K562 (cell line): ENCODE measurements around the gene PRRT1. TPM values are rescaled to one million over a fixed set of nuclear protein-coding genes. Genes with fewer than 3 reads are reported as not detected.

Source experiments
- ATAC-seq: fragments of 200-7000 bp; cut with Tn5 transposase; 3 replicates; pipeline ENCODE4 v1.9.1; 2020; ENCODE audit warnings: moderate library complexity
- BruUV-seq: library from RNA; stranded (reverse); fragments of 400-500 nt; replicated peaks from 2 replicates; lab custom pipeline; 2021; lab: Mats Ljungman, UMichigan
- CTCF ChIA-PET: fragments of 300-600 bp; formaldehyde crosslinking; extraction: SDS; loops from one replicate; lab custom pipeline; 2021; ENCODE audit warnings: low intra/inter-chr PET ratio; lab: Yijun Ruan, JAX
- POLR2A ChIA-PET: fragments of 300-600, 350-650 bp; sonication (Branson Sonifier 250); formaldehyde crosslinking; extraction: SDS; loops from one replicate; lab custom pipeline; 2021; ENCODE audit warnings: antibody characterized with exemption, inconsistent platforms; lab: Yijun Ruan, JAX
- DNase-seq, 4 experiments: peaks; one replicate each; pipeline versions ENCODE4 v3.0.0 to v3.0.0-alpha.2; 2011 to 2018; ENCODE audit warnings: low spot score in 3 of 4, mixed read lengths in 3 of 4; ENCODE audit errors: extremely low read depth in 1 of 4
- FAIRE-seq: peaks from 2 replicates; lab custom pipeline; 2011; peaks lifted over from hg19 to GRCh38; lab: Jason Lieb, UNC
- H2AFZ ChIP-seq: 2 replicates; pipeline ENCODE4 v1.6.0; 2011; ENCODE audit warnings: low read depth, low read length, control low read depth, inconsistent platforms
- H3K27ac ChIP-seq: fragments of 200-600 bp; 3 replicates; pipeline ENCODE4 v1.8.0; 2011; ENCODE audit warnings: low read depth, mild to moderate bottlenecking, control low read depth, inconsistent platforms, low read length, moderate library complexity, mixed read lengths; ENCODE audit errors: extremely low read depth
- H3K27me3 ChIP-seq, 2 experiments: fragments of 300-600 bp in 1 of 2; 2 replicates in 1 of 2; 3 replicates in 1 of 2; pipeline versions ENCODE4 v1.6.0 to v1.8.0; 2011; ENCODE audit warnings: inconsistent platforms in 2 of 2, low read length in 2 of 2, mild to moderate bottlenecking in 1 of 2, mixed read lengths in 1 of 2, moderate library complexity in 1 of 2; ENCODE audit not compliant: control insufficient read depth in 2 of 2, insufficient read depth in 2 of 2
- H3K36me3 ChIP-seq: fragments of 300-600 bp; 3 replicates; pipeline ENCODE4 v1.8.0; 2011; ENCODE audit warnings: mild to moderate bottlenecking, low read length, inconsistent platforms; ENCODE audit not compliant: control insufficient read depth, insufficient read depth
- H3K4me1 ChIP-seq, 2 experiments: fragments of 200-600 bp in 1 of 2; replicated peaks in 1 of 2; 2 replicates in 1 of 2; 3 replicates in 1 of 2; pipeline versions ENCODE4 v1.5.1 to v1.8.0; 2011; ENCODE audit warnings: inconsistent platforms in 2 of 2, low read length in 2 of 2, mild to moderate bottlenecking in 1 of 2, mixed read lengths in 1 of 2, moderate library complexity in 1 of 2; ENCODE audit not compliant: control insufficient read depth in 2 of 2, insufficient read depth in 2 of 2
- H3K4me2 ChIP-seq: 2 replicates; pipeline ENCODE4 v1.6.1; 2011; ENCODE audit warnings: low read length, control low read depth, inconsistent platforms, mixed read lengths; ENCODE audit not compliant: insufficient read depth
- H3K4me3 ChIP-seq: fragments of 200-600 bp; sonication (generic), shearing (Covaris generic); 2 replicates; pipeline ENCODE4 v1.5.1; 2016; ENCODE audit warnings: control low read depth, inconsistent platforms
- H3K79me2 ChIP-seq: fragments of 200-600 bp; 3 replicates; pipeline ENCODE4 v1.8.0; 2011; ENCODE audit warnings: low read length, inconsistent platforms; ENCODE audit not compliant: control insufficient read depth, insufficient read depth
- H3K9ac ChIP-seq, 2 experiments: 2 replicates each; pipeline versions ENCODE4 v1.6.0 to v1.6.1; 2011; ENCODE audit warnings: low read depth in 2 of 2, low read length in 2 of 2, control low read depth in 1 of 2, inconsistent platforms in 1 of 2, mild to moderate bottlenecking in 1 of 2, mixed read lengths in 1 of 2; ENCODE audit not compliant: insufficient read depth in 1 of 2
- H3K9me1 ChIP-seq: one replicate; pipeline ENCODE4 v1.6.0; 2011; ENCODE audit warnings: inconsistent platforms, mild to moderate bottlenecking, low read length, moderate library complexity; ENCODE audit not compliant: control insufficient read depth, insufficient read depth
- H3K9me3 ChIP-seq: replicated peaks from 2 replicates; pipeline ENCODE4 v1.5.1; 2011; ENCODE audit warnings: low read depth, low read length, inconsistent platforms; ENCODE audit not compliant: control insufficient read depth, insufficient read depth
- H4K20me1 ChIP-seq: replicated peaks from 2 replicates; pipeline ENCODE4 v1.6.1; 2011; ENCODE audit warnings: low read length, inconsistent platforms, mixed read lengths; ENCODE audit not compliant: control insufficient read depth, insufficient read depth
- CTBP1 ChIP-seq: fragments of 450-650 bp; IDR thresholded peaks from 2 replicates; pipeline ENCODE4 v1.6.1; 2016; ENCODE audit warnings: borderline replicate concordance
- DMBX1 ChIP-seq: fragments of 250-450 bp; sonication (Bioruptor Pico); IDR thresholded peaks from 2 replicates; pipeline ENCODE4 v1.8.0; 2022; ENCODE audit warnings: inconsistent platforms, mild to moderate bottlenecking, moderate library complexity, borderline replicate concordance
- E2F3 ChIP-seq: fragments of 250-450 bp; sonication (Bioruptor Pico); IDR thresholded peaks from 2 replicates; pipeline ENCODE4 v1.4.0; 2020; ENCODE audit warnings: mild to moderate bottlenecking
- GABPB2 ChIP-seq: fragments of 250-450 bp; sonication (Bioruptor Pico); conservative IDR thresholded peaks from 2 replicates; pipeline ENCODE4 v1.5.1; 2021; ENCODE audit warnings: mild to moderate bottlenecking
- HDGF ChIP-seq: fragments of 450-650 bp; IDR thresholded peaks from 2 replicates; pipeline ENCODE4 v1.6.1; 2016
- HIVEP1 ChIP-seq: fragments of 250-450 bp; sonication (Bioruptor Pico); IDR thresholded peaks from 2 replicates; pipeline ENCODE4 v1.4.0; 2020; ENCODE audit warnings: mild to moderate bottlenecking
- KLF1 ChIP-seq: fragments of 450-650 bp; IDR thresholded peaks from 2 replicates; pipeline ENCODE4 v1.6.1; 2016; ENCODE audit warnings: missing genetic modification characterization, missing compliant biosample characterization
- NUFIP1 ChIP-seq: fragments of 450-650 bp; IDR thresholded peaks from 2 replicates; pipeline ENCODE4 v1.6.1; 2018; ENCODE audit not compliant: partially characterized antibody
- PRMT5 ChIP-seq: sonication (generic); formaldehyde crosslinking; IDR thresholded peaks from 2 replicates; pipeline ENCODE4 v1.5.0; 2020; ENCODE audit warnings: missing genetic modification reagents
- RAD21 ChIP-seq, 2 experiments: fragments of 250-450 bp in 1 of 2; fragments of 450-650 bp in 1 of 2; sonication (Bioruptor Pico) in 1 of 2; formaldehyde crosslinking in 1 of 2; IDR thresholded peaks in 1 of 2; conservative IDR thresholded peaks in 1 of 2; 2 replicates each; pipeline versions ENCODE4 v1.4.0 to v1.8.0; 2020 to 2022; ENCODE audit warnings: mild to moderate bottlenecking in 2 of 2, moderate library complexity in 1 of 2
- RB1 ChIP-seq: fragments of 450-650 bp; IDR thresholded peaks from 2 replicates; pipeline ENCODE4 v1.6.1; 2017; ENCODE audit warnings: low read depth, mild to moderate bottlenecking
- SAFB ChIP-seq: fragments of 200-400 bp; formaldehyde crosslinking; IDR thresholded peaks from 2 replicates; pipeline ENCODE4 v1.6.1; 2017; ENCODE audit warnings: low read depth, low read length, borderline replicate concordance
- SREBF2 ChIP-seq: sonication (generic); formaldehyde crosslinking; IDR thresholded peaks from 2 replicates; pipeline ENCODE4 v1.4.0; 2020; ENCODE audit warnings: mild to moderate bottlenecking, missing genetic modification reagents
- XRCC5 ChIP-seq: fragments of 200-400 bp; formaldehyde crosslinking; IDR thresholded peaks from 2 replicates; pipeline ENCODE4 v1.6.1; 2017; ENCODE audit warnings: low read depth, mild to moderate bottlenecking, low read length
- ZFP36 ChIP-seq: fragments of 150-350 bp; IDR thresholded peaks from 2 replicates; pipeline ENCODE4 v1.6.1; 2018; ENCODE audit warnings: low read length, low read depth; ENCODE audit not compliant: partially characterized antibody
- ZNF224 ChIP-seq: sonication (generic); formaldehyde crosslinking; IDR thresholded peaks from 2 replicates; pipeline ENCODE4 v1.8.0; 2022; ENCODE audit warnings: mild to moderate bottlenecking, missing genetic modification reagents
- ZNF696 ChIP-seq: fragments of 250-450 bp; sonication (Bioruptor Pico); conservative IDR thresholded peaks from 2 replicates; pipeline ENCODE4 v1.4.0; 2020; ENCODE audit warnings: mild to moderate bottlenecking, moderate library complexity
- WGBS: fragments of 100-300 bp; shearing (Covaris generic); methylation state at CpG from one replicate; pipeline ENCODE4 v1.1.6; 2016; ENCODE audit warnings: low coverage, mixed read lengths; ENCODE audit not compliant: insufficient coverage; ENCODE audit errors: missing lambda C conversion rate; 5-methylcytosine and 5-hydroxymethylcytosine counted together
- in situ Hi-C: fragments of 300-500 bp; cut with MboI; formaldehyde crosslinking; loops from 4 replicates; pipeline ENCODE4 v1.15.0; 2018; ENCODE audit warnings: inconsistent platforms, mixed read lengths
- intact Hi-C: fragments of 100-400 bp; cut with micrococcal nuclease; formaldehyde crosslinking; loops from 2 replicates; pipeline ENCODE4 v1.14.2; 2022
- polyA plus RNA-seq, 8 experiments: library from polyadenylated mRNA; depleted of rRNA in 4 of 8; stranded (reverse) in 5 of 8; unstranded in 3 of 8; fragments of >200 nt; fragmentation: Nextera tagmentation in 2 of 8; fragmentation: Illumina TruSeq in 1 of 8; extraction: Ambion mirVana in 2 of 8; extraction: Trizol in 1 of 8; gene quantifications; 2 replicates each; pipeline versions ENCODE4 v1.2.1 to v1.2.3, GENCODE V29; 2011 to 2014; ENCODE audit warnings: inconsistent platforms in 1 of 8, missing spikeins in 1 of 8
- total RNA-seq, 7 experiments: library from RNA; depleted of rRNA in 6 of 7; stranded (reverse); fragments of >200 nt in 6 of 7; fragmentation: Illumina TruSeq in 2 of 7; extraction: Trizol in 2 of 7; gene quantifications; 2 replicates each; pipeline versions ENCODE4 v1.2.1 to v1.2.3, GENCODE V29; 2011 to 2021; ENCODE audit warnings: low replicate concordance in 1 of 7
- TF ChIP-seq, protein P1 (sequence below), 2 experiments: fragments of 450-650 bp in 1 of 2; sonication (generic) in 1 of 2; formaldehyde crosslinking in 1 of 2; IDR thresholded peaks in 1 of 2; conservative IDR thresholded peaks in 1 of 2; 2 replicates each; pipeline versions ENCODE4 v1.6.1 to v1.8.1; 2016 to 2023; ENCODE audit warnings: mild to moderate bottlenecking in 2 of 2, moderate library complexity in 2 of 2, inconsistent platforms in 1 of 2, missing genetic modification reagents in 1 of 2
- TF ChIP-seq, protein P2 (sequence below): fragments of 450-650 bp; IDR thresholded peaks from 2 replicates; pipeline ENCODE4 v1.6.1; 2016; ENCODE audit warnings: low read depth, mild to moderate bottlenecking, moderate library complexity
- TF ChIP-seq, protein P3 (sequence below): fragments of 250-450 bp; sonication (Bioruptor Pico); IDR thresholded peaks from 2 replicates; pipeline ENCODE4 v1.4.0; 2020; ENCODE audit warnings: borderline replicate concordance

Gene PRRT1
- total and polyA plus RNA-seq, 9 of the 15 experiments (the other 6 are each of a cell fraction or from before 2014, with no cell fraction given): 0.14 to 3.5 (median 0.41) TPM

DNA sequence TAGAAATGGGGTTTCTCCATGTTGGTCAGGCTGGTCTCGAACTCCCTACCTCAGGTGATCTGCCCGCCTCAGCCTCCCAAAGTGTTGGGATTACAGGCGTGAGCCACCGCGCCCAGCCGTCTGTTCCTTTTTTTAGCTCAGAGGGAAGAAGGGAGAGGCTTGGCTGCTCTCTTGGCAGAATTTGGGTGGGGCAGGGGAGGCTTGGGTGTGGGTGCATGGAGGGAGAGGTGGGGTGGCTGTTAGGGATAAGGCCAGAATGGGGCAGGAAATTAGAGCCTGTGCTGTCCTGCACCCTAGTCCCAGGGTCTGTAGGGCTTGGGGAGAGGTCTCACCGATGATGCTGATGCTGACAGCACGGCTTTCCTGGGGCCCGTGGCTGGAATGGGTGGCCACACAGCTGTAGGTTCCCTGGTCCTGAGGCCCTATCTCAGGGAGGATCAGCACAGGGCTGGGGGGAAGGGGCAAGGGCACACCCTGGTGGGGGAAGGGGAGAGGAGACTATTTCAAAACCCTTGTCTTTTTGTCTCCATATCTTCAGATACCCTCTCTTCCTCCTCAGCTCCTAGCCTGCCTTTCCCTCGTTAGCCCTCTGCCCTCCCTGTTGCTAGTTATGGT lies 30.3 kb upstream of the PRRT1 start:
- Histone ChIP-seq H3K27ac (peak overlapping the region; percentile 56; the same call in 2 of the 3 replicates), H4K20me1 (no peaks in the 10 kb centered on the region), H3K4me1 (peaks cover 50 to 53% of the 10 kb centered on the region in 2 experiments), H3K27me3 (no peaks in the 10 kb centered on the region), H3K9ac (peak overlapping the region; percentile 22 to 82), H3K79me2 (peaks cover 49% of the 10 kb centered on the region), H3K4me2 (peak overlapping the region; percentile 13), H3K9me1 (peaks cover 7% of the 10 kb centered on the region), H3K9me3 (no peaks in the 10 kb centered on the region), H3K36me3 (peaks cover 65% of the 10 kb centered on the region; the same call in 2 of the 3 replicates), H3K4me3 (no peak overlapping the region), H2AFZ (no peak overlapping the region)
- no TSS peak for BruUV-seq
- ChIA-PET POLR2A (interaction anchor here (0.6 to 1.9 kb wide), 8 partner anchors 8 to 61 kb away, joined by 3 to 20 read pairs (median 4); partner anchors contain the start of genes ATF6B, FKBPL and PBX2), CTCF (interaction anchor here (1.3 kb wide), 1 partner anchor 63 kb away, joined by 5 read pairs; no protein-coding TSS in a partner anchor)
- intact Hi-C loops (no loop called here), in situ Hi-C loops (no loop called here)
- ATAC-seq (no peak), DNase-seq (peak in 3 of 4 experiments; percentile 57 to 69 (median 64)), FAIRE-seq (no peak)
- WGBS: 29% methylated on average over 10 of the region's 10 CpGs
- no peak for TF ChIP-seq GABPB2 (CRISPR knock-in tag)
- no peak for TF ChIP-seq KLF1 (tag)
- peak; percentile 6 for TF ChIP-seq ZFP36
- no peak for TF ChIP-seq E2F3
- TF ChIP-seq, protein P1, sequence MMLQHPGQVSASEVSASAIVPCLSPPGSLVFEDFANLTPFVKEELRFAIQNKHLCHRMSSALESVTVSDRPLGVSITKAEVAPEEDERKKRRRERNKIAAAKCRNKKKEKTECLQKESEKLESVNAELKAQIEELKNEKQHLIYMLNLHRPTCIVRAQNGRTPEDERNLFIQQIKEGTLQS (IDR thresholded peaks at IDR 0.05): no peak
- TF ChIP-seq, protein P1 (CRISPR knock-in tag; conservative IDR thresholded peaks at IDR 0.05): no peak
- no peak for TF ChIP-seq ZNF224 (CRISPR knock-in tag)
- TF ChIP-seq HIVEP1 (CRISPR knock-in tag): no peak
- no peak for TF ChIP-seq NUFIP1
- TF ChIP-seq SAFB: no peak
- TF ChIP-seq DMBX1 (CRISPR knock-in tag): 0 out of 2 replicates have a peak, but pooled peaks have one; percentile 34
- TF ChIP-seq XRCC5: no peak
- TF ChIP-seq CTBP1: 0 out of 2 replicates have a peak, but pooled peaks have one; percentile 26
- TF ChIP-seq, protein P2, sequence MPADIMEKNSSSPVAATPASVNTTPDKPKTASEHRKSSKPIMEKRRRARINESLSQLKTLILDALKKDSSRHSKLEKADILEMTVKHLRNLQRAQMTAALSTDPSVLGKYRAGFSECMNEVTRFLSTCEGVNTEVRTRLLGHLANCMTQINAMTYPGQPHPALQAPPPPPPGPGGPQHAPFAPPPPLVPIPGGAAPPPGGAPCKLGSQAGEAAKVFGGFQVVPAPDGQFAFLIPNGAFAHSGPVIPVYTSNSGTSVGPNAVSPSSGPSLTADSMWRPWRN: no peak
- peak; percentile 47 to 56 for TF ChIP-seq RAD21 (CRISPR knock-in tag; conservative IDR thresholded peaks at IDR 0.05 in 1 of 2, IDR thresholded peaks at IDR 0.05 in 1 of 2)
- TF ChIP-seq, protein P3, sequence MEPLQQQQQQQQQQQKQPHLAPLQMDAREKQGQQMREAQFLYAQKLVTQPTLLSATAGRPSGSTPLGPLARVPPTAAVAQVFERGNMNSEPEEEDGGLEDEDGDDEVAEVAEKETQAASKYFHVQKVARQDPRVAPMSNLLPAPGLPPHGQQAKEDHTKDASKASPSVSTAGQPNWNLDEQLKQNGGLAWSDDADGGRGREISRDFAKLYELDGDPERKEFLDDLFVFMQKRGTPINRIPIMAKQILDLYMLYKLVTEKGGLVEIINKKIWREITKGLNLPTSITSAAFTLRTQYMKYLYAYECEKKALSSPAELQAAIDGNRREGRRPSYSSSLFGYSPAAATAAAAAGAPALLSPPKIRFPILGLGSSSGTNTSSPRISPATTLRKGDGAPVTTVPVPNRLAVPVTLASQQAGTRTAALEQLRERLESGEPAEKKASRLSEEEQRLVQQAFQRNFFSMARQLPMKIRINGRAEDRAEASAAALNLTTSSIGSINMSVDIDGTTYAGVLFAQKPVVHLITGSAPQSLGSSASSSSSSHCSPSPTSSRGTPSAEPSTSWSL (CRISPR knock-in tag): no peak
- no peak for TF ChIP-seq SREBF2 (CRISPR knock-in tag)
- TF ChIP-seq RB1: no peak
- TF ChIP-seq PRMT5 (CRISPR knock-in tag): no peak
- TF ChIP-seq ZNF696 (CRISPR knock-in tag): no peak
- no peak; the same call in 1 of the 2 replicates for TF ChIP-seq HDGF
